ENCODE results near the gene AP4M1.
"Not testable (repeated sequence)": the region's sequence is repeated elsewhere in the genome, so short reads cannot be mapped to it uniquely, and the experiment has no call there.

AP4M1 gene

GRCh38 chr7:100132697-100133151, 31.3 kb downstream of the AP4M1 start:
- no peak for DNase-seq

GRCh38 chr7:100137851-100138760, 36.7 kb downstream of the AP4M1 start:
- DNase-seq, result no peak

GRCh38 chr7:100141555-100141949, 40.1 kb downstream of the AP4M1 start:
- DNase-seq, result no peak

- no peak for DNase-seq
Observed at GRCh38 chr7:100142461-100142860, 41.0 kb downstream of the AP4M1 start.

- DNase-seq, result not testable (repeated sequence)
Observed at GRCh38 chr7:100146350-100146749, 44.9 kb downstream of the AP4M1 start.

- no peak for DNase-seq
Observed at GRCh38 chr7:100147278-100147677, 45.8 kb downstream of the AP4M1 start.

- no peak for DNase-seq
Observed at GRCh38 chr7:100148225-100148558, 46.7 kb downstream of the AP4M1 start.

GRCh38 chr7:100148559-100149328, 47.3 kb downstream of the AP4M1 start, which contains the start of gene LAMTOR4:
Gene LAMTOR4, plus strand, starts transcription at chr7:100148918. Its CDS starts 55 bp downstream, at chr7:100148973.
- peak; percentile 88 for DNase-seq

- peak; percentile 67 for DNase-seq
Observed at GRCh38 chr7:100152404-100152803, 51.0 kb downstream of the AP4M1 start.

GRCh38 chr7:100152937-100153666, 51.7 kb downstream of the AP4M1 start:
- DNase-seq, result no peak

- DNase-seq, result no peak
Observed at GRCh38 chr7:100153708-100154535, 52.5 kb downstream of the AP4M1 start.

GRCh38 chr7:100154651-100155491, 53.4 kb downstream of the AP4M1 start:
- DNase-seq, result no peak

- no peak for DNase-seq
Observed at GRCh38 chr7:100155553-100156317, 54.3 kb downstream of the AP4M1 start.

- DNase-seq, result no peak
Observed at GRCh38 chr7:100156331-100157068, 55.1 kb downstream of the AP4M1 start.

- no peak for DNase-seq
Observed at GRCh38 chr7:100157069-100157333, 55.6 kb downstream of the AP4M1 start.

GRCh38 chr7:100157334-100158228, 56.1 kb downstream of the AP4M1 start:
- no peak for DNase-seq

Measured in SIG-M5 (cell line).